Activated CD4-positive, CD25-positive, alpha-beta regulatory T cell (primary cell): ENCODE data around the gene MBP.
A peak's percentile ranks its signal among the peaks of the same experiment; 100 is the strongest.

Source experiments
- DNase-seq, 4 experiments: peaks; one replicate each; lab custom pipeline; 2025; lab: John Stamatoyannopoulos, UW

Gene MBP

DNA sequence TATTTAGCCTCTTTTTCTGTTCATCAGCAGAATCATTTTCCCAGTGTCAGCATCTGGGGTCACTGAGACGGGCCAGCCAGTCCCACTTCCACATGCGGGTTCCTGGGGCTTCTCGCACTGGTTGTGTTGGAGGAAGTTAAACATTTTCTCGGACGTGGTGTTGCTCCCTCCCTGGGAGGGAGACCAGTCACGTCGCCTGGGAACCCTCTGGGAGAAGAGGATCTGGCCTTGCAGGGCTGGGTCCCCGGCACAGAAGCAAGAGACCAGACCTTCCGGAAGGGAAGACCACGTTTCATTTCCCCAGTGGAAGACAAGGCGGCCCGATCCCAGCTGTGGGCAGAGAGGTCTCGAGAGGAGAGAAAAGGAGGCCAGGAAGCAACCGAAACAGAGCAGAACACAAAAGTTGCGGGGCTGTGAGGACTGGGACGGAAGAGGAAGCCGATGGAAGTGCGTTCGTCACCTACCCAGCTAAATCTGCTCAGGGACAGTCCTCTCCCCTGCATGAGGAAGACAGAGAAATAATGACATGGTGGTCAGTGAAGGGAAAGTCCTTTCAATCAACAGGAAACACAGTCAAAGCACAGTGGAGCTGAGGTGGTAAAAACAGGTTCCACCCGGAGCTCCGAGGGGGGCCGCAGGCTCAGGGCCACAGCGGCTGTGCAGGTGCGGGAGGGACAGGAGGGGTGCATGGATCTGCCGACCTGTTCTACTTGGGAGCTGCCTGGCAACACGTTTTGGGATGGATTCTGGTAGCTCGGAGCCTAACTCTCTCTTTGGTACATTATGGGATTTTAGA lies 144.4 kb downstream of the MBP start:
- no peak for DNase-seq

DNA sequence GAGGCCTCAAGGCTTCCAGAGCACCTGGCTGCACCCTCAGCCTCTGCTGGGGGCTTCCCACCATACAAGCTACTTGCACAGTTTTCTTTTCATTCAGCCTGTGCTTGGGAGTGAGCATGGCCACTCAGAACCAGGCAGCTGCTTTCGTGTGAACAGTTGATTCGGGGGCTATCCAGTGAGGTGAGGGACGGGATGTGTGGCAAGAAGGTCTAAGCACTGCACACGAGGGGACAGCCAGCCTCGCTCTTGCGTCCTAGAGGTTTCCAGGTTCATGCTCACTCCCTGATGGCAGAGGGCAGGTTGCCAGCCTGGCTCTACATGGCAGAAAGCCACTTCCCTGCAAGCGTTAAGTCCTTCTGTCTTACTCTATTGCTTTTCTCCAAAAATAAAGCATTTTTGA lies 146.2 kb downstream of the MBP start:
- DNase-seq = no peak

DNA sequence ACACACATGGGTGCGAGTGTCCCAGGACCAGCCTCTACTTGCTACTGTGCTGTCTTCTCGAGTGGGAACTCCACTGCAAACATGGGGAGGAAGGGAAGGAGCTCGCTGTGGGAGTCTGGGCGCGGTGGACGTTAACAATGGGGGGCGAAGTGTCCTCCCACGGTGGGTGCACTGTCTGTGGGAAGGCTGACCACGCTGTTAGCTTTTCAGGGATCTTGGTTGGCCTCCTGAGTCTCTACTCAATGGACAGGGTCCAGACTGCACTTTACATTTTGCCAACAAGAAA lies 146.7 kb downstream of the MBP start:
- no peak for DNase-seq

DNA sequence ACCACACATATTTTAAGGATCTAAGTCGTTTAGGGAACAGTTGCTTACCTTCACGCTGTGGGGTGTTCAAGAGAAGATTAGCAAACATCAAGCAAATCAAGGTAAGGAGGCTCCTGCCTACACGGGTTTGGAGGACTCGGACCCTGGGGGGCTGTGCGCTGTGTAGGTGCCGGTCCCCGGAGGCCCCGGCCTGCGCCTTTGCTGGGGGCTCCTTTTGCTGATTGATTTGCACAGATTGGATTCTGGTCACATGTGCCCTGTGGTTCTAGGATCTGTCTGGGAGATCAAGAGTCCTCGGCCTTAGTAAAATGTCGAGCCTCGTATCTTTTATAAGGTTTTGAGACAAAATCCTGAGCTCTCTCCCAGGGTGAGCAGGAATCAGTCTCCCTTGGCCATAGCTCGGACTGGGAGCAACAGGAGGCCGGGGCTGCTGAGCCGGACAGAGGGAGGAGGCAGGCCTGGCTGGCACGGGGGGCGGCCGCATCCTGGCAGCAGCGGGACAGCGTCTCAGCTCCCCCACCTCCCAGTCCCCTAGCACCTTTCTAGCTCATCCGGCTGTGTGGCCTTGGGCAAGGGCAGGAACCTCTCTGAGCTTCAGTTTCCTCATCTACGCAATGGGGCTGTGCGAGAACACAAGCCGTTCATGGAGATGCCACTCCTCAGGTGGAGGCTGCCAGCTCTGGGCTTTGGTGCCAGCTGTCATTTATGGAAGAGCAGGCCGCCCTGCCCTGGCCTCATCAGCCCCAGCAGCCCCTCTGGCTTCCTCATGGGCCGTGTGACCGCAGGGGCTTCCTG lies 147.2 kb downstream of the MBP start:
- no peak for DNase-seq

DNA sequence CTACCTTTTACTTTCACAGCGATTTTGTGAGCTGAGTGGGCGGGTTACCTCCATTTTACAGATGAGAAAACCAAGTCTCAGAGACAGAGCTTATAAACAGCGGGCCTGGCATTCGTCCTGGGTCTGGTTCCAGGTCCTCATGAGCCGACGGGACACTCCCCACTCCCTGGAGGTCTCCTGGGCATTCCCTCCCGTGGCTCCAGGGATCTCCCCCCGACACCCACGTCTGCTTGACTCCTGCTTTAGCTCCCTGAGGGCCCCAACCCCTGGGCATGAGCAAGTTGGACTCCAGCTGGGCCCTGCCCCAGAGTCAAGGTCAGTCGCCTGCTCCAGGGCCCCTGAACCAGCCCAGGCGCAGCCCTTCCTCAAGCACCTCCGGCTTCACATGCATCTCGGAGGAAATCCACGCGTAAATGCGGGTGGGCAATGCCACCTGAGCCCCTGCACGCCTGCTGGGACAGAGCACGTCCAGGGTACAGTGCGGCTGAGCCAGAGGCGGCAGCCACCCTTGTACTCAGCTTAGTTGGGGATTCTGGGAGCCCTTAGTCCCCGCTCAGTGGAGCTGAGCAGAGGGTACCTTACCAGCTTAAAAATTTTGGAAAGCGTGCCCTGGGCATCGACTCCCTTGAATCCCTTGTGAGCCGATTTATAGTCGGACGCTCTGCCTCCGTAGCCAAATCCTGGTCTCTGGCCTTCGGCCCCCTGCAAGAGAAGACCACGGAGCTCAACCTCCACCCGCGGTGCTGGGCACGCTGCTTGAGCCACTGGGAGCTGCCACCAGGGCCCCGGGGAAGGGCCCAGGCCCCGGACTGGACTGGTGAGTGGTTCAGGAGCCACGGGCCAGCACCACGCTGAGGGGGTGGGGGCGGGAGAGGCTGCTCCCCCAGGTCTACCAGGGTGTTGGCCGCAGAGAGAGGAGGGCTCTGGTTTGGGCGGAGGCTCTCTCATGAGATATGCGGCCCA lies 148.1 kb downstream of the MBP start:
- no peak for DNase-seq

DNA sequence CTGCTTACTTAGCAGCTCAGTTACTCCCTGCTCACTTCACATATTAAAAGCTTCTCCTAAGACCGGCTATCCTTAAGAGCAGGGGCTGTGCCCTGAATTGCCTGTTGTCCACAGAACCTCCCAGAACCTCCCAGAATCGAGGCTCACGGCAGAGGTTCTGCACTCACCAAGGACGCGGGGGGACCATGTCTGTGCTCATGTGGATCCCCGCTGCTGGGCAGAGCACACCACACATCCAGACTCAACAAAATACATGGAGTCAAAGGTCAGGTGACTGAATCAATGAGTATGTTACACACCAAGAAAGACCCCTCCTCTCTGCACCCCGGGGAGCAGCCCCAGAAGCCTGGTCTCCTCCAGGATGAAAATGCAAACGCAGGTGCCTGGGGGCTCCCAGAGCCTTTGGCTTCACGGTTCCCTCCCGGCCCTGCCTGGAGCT lies 149.0 kb downstream of the MBP start:
- no peak for DNase-seq

DNA sequence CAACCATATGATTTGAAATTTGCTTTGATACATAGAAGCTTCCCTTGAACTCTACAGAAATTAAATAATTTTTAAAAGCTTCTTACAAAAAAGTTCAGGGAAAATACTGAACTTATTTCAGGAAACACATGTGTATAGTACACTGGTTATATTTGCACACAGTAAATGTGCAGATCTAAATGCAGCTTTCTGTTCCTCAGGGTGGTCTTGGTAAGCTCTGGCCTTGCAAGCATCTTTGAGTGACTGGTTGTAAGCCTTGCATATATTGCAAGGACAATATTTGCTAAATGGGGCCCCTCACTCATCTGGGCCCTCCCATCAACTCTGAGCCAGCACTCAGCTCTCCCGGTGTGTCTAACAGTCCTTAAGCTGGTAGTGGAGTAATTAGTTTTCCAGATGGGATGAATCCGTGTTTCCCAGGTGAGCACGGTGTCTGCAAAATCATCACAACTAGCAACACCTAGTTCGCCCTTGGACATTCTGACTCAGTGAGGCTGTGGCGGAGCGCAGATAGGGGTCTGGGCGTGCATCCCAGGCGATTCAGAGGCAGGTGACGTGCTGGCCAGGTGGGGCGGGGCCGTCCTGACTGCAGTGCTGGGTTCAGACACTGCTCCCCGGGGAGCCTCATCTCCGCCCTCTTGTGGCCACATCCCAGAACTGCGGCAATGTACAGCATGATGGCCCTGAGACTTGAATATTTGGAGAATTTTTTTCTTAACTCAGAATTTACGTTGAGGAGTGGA lies 149.6 kb downstream of the MBP start:
- peak; percentile 62 to 82 (median 75) for DNase-seq

DNA sequence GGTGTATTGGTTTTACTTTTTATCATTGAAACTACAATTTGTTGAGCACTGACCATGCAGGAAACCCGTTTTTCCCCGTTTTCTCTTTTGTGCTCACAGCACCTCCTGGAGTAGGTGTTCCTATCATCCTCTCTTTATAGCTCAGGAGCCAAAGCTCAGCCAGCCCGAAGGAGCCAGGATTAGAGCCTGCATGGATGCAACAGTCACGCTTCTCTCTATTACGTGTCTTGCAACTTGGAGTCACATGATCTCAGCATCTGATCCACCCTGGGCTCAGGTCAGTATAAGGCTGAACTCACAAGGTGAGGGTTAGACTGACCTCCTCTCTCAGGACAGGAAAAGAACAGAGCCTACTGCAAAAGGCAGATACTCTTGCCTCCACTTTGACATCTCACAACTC lies 150.5 kb downstream of the MBP start:
- DNase-seq = no peak

DNA sequence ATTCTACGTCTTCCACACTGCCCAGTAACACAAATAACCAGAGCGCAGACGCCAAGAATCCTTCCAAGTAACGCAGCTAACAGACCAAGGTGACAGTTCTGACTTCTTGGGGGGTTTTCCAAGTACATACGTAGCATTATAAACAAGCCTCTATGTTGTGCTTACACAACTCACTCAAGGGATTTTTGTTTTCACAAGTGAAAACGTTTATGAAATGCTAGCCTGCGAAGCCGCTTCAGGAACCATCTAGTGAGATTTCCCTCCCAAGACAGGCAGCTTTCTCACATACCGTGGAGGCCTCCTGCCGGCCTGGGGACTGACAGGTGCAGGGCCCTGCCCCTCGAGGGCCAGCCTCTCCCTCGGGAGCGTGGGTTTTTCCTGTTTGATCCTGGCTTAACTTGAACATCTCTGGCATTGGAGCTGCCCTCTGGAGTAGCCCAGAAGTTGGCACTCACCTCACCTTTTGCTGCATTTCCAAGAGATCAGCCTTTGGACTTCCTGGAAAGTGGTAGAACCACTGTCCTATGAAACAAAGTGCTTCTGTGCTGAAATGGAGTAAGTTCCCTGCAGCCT lies 151.1 kb downstream of the MBP start:
- DNase-seq = no peak

DNA sequence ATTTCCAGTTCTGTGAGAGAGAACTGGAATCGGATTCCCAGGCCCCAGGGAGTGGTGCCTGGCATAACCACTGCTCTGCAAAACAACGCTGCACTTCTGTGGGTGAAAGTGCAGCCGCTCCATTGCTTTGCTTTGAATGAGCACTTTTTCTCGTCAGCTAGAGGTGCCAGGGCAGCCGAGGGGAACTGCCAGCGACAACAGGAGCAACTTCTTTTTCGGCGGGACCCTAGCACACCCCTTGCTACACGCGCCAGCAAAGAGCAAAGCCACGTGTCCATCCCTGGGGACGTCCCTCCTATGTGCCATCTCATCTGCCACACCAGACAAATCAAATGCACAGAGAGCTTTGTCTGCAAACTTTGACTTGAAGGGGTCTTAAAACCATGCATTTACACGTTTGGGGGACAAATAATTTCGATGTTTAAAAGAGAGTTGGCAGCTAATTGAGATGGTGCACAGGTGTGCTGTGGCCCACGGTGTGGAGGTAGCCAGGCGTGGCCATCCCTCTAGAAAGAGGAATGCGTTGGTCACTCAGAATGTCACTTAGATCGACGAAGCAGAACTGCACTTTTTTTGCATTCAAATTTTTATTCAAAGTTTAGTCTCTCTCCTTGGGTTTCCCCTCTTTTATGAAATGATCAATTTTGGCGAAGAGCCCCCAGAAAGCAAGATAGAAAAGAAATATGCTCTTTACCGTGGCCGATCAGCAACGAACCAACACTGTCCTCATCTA lies 151.8 kb downstream of the MBP start:
- DNase-seq = no peak

DNA sequence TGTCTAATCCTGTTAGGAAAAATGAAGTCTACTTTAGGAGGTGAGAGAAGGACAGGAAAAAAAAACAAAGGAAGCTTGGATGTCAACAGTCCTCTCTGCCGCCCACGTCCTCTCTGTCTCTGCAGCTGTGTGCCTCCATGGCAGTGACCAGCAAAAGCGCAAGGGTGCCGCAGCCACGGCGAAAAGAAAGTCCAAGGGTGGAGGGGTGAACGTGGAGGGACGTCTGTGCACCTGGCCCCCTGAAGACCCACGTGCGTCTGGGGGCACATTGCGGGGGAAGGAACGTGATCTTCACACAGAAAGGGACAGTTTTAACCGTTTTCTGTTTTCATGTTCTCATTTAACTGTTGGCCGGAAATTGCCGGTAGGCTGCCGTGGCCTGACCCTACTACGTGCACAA lies 152.7 kb downstream of the MBP start:
- no peak for DNase-seq

DNA sequence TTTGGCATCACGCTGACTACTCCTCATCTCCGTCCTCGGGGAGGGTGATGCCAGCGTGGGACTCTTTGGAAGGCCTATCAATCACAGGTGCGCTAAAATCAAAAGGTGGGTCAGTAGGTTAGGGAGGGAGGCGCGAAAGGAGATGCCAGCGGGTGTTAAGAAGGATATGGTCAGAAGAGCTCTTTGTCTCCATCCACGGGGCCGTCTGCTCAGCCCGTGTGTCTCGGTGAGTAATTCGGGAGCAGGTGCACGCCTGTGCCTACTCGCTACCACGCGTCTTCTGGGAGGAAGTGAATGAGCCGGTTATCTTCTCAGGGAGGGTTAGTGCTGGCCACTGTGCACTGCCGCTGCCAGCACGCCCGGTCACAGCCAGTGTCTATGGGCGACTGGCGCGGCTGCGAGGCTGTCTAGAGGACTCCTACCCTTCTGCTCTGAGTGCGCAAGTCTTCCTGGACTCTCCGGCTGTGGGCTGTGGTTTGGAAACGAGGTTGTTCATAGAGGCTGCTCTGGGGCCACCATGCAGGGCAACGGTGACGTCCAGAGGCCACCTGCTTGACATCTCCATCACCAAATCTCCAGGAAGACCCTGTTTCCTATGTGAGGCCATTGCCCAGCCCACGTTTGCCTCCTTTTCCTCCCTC lies 153.4 kb downstream of the MBP start:
- DNase-seq = no peak

DNA sequence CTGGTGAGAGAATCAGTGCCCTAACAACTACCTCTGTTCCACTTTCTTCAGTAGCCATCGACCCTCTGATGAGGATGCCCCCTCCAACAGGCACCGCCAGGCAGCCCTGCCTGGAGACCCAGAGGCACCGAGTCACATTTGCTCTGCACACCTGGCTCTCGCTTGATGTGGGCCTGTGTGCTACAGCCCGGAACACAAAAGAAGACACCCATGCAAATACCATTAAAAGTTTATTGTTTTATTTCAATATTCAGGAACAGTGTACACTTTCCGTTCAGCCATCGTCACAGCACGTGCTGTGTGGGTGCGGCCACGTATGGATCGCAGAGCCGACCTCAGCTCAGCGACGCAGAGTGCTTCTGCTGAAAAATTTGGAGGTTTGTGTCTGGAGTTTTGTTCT lies 154.0 kb downstream of the MBP start:
- DNase-seq = no peak

DNA sequence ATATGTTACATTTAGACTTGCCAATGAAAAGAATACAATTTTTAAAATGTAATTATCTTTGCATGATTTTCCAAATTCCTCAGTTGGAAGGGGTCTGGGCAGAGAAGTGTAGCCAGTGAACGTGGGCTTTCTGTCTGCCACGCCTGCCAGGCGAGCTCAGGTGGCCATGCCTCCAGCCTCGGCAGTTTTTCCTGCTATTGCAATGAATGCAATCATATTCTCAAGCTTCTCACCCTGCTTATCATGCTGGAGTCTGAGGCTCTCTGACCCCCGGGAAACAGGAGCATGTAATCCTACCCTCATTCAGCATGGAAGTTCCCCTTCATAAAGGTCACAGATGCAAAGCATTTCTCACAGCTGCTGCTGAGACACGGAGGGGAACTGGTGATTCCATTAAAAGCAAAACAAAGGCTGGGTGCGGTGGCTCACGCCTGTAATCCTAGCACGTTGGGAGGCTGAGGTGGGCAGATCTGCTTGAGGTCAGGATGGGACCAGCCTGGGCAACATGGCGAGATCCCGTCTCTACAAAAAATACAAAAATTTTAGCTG lies 154.8 kb downstream of the MBP start:
- DNase-seq = no peak

DNA sequence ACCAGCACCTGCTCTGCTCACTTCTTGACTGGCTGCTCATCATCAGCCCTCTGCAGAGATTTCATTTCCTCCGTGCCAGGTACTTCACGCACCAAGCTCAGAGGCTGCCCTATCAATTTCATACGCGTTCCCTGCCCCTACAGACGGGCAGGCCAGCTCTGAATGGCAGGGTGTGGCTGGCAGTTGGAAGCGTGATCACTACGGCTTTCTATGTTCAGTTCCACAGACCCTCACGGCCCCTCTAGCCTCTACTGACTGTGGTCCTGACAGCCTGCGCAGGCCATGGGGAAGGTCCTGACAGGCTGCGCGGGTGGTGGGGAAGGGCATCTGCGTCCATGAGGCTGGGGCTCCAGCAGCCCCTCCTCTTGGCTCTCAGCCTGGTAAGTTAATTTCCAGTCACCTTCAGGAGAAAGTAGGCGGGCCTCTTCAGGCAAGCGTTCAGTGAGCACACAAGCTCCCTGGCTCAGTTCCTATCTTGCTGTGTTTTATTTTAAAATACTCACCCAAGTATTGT lies 155.4 kb downstream of the MBP start:
- no peak for DNase-seq

DNA sequence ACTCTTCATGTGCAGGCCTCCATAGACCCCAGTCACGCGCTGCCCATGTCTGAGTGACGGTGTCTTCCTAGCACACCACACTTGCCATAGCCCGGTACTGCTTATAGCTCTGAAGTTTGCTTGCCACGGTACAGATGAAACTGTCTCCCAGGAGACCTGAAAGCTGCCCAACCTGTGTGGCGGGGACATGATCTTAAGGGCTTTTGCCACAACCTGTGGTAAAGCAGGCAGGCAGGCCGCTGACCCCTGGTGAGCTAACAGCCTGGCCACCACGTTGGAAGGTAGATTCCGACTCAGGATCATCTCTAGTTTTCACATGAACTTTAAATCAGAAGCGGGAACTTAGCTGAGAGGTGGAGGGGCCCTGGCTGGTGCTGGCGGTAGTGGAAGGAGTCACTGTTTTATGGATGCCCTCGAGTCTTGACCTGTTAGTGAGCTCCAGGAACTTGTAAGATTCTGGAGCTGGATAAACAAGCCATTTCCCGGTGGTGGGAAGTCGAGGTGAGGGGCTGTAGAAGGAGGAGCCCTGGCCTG lies 156.9 kb downstream of the MBP start:
- DNase-seq = no peak

DNA sequence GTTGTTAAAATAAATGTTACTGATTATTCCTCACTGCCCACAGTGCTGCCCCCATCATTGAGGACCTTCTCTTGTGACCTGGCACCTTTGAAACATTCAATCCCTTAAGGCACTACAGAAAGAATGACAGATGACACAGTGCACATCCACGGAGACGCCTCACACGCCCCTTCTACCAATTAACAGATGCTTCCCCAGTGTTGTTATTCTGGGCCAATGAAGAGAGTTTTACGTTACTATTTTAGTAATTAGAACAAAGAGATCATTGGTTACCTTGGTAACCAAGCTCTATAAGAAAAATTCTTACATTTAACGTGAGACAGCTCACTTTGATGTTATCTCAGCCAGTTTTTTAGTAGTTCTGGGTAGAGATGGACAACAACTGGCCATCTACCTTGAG lies 158.2 kb downstream of the MBP start:
- DNase-seq = no peak

DNA sequence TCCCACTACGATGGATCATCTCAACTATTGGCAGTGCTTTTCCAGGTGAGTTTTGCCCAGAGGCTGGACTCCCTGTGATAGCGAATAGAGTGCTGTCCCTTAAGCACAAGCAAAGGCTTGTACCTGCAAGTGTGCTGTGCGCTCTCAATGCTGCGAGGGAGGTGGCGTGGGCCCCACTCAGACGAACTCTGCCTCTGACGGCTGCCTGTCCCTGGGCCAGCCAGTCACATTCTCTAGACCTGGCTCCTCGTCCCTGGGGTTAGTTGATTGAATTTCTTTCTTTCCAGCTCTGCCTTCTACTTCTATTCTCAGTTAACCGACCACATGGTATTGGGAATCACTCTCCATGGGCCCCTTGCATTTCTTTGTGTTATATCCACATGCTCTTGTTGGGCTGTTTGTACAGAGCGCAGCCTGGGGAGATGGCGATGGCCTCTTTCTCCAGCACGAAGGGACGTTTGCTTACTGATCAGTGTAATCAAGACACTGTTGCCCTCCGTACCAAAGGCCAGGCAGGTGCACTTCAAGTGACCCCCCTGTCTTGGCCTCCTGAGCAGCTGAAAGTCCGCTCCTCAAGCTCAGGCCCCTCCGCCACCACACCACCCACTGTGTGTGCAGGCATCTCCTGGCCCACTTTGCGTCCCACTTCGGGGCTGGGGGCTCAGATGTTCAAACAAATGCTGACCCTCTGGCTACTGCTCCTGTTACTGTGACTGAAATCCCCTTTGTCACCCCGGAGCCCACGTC lies 158.9 kb downstream of the MBP start:
- no peak for DNase-seq
